T-cell (primary cell): ENCODE data around the gene LHFPL2. TPM values are rescaled to one million over a fixed set of nuclear protein-coding genes. Genes with fewer than 3 reads are reported as not detected.

ENCODE experiments used
- ATAC-seq, 4 experiments: fragments of 200-7000 bp in 3 of 4; fragments of 150-1000 bp in 1 of 4; cut with Tn5 transposase; replicated peaks in 1 of 4; 1 replicate in 3 of 4; 2 replicates in 1 of 4; pipeline ENCODE4 v1.10.0; 2021; ENCODE audit warnings: moderate library complexity in 3 of 4, mild to moderate bottlenecking in 2 of 4, moderate number of reproducible peaks in 1 of 4
- CTCF ChIA-PET, 2 donors: fragments of 300-600 bp; sonication (Branson Sonifier 250); formaldehyde crosslinking; loops; one replicate each; lab custom pipeline; 2022; ENCODE audit warnings: antibody characterized with exemption in 2 of 2; lab: Charles Lee
- POLR2A ChIA-PET, 2 donors: fragments of 300-600 bp; sonication (Branson Sonifier 250); formaldehyde crosslinking; loops; one replicate each; lab custom pipeline; 2022; ENCODE audit warnings: antibody characterized with exemption in 2 of 2; lab: Charles Lee
- DNase-seq, 35 experiments: peaks; one replicate each; pipeline versions ENCODE4 v3.0.0 to v3.0.0-alpha.2; 2013 to 2023
- H3K27ac ChIP-seq: one replicate; pipeline ENCODE4 v1.5.1; 2013; ENCODE audit warnings: low read length
- H3K27me3 ChIP-seq, 2 experiments: replicated peaks in 1 of 2; 1 replicate in 1 of 2; 2 replicates in 1 of 2; pipeline versions ENCODE4 v1.6.1 to v1.7.0; 2013; ENCODE audit warnings: low read length in 1 of 2, mixed read lengths in 1 of 2; ENCODE audit not compliant: control insufficient read depth in 2 of 2, insufficient read depth in 2 of 2; ENCODE audit errors: extremely low read depth in 1 of 2
- H3K36me3 ChIP-seq, 2 donors: 1 replicate in 1 of 2; 2 replicates in 1 of 2; pipeline versions ENCODE4 v1.6.1 to v1.7.0; 2013; ENCODE audit warnings: low read length in 1 of 2; ENCODE audit not compliant: control insufficient read depth in 2 of 2, insufficient read depth in 1 of 2; ENCODE audit errors: extremely low read depth in 1 of 2
- H3K4me1 ChIP-seq, 2 experiments: 1 replicate in 1 of 2; 2 replicates in 1 of 2; pipeline versions ENCODE4 v1.6.1 to v1.7.0; 2013; ENCODE audit warnings: low read length in 2 of 2, mixed read lengths in 1 of 2; ENCODE audit not compliant: insufficient read depth in 2 of 2, control insufficient read depth in 1 of 2; ENCODE audit errors: extremely low read depth in 1 of 2
- H3K4me3 ChIP-seq, 2 donors: 1 replicate in 1 of 2; 2 replicates in 1 of 2; pipeline versions ENCODE4 v1.5.1 to v1.7.0; 2013; ENCODE audit warnings: mild to moderate bottlenecking in 2 of 2, low read length in 1 of 2, moderate library complexity in 1 of 2; ENCODE audit not compliant: control insufficient read depth in 1 of 2; ENCODE audit errors: extremely low read depth in 1 of 2
- H3K9me3 ChIP-seq: 2 replicates; pipeline ENCODE4 v1.7.0; 2013
- H3K27ac Mint-ChIP-seq, 2 donors: one replicate each; pipeline ENCODE4 v1.8.0; 2020 to 2021; ENCODE audit warnings: mild to moderate bottlenecking in 2 of 2, mixed read lengths in 2 of 2
- H3K27me3 Mint-ChIP-seq, 2 donors: one replicate each; pipeline ENCODE4 v1.8.0; 2021 to 2022; ENCODE audit warnings: mixed read lengths in 2 of 2
- H3K36me3 Mint-ChIP-seq: one replicate; pipeline ENCODE4 v1.8.0; 2021; ENCODE audit warnings: mixed read lengths
- H3K4me1 Mint-ChIP-seq, 3 donors: one replicate each; pipeline ENCODE4 v1.8.0; 2020 to 2022; ENCODE audit warnings: mixed read lengths in 3 of 3, mild to moderate bottlenecking in 1 of 3
- H3K4me3 Mint-ChIP-seq, 3 donors: one replicate each; pipeline ENCODE4 v1.8.0; 2020 to 2022; ENCODE audit warnings: mild to moderate bottlenecking in 3 of 3, mixed read lengths in 3 of 3, moderate library complexity in 3 of 3
- H3K9me3 Mint-ChIP-seq, 3 donors: one replicate each; pipeline ENCODE4 v1.8.0; 2020 to 2022; ENCODE audit warnings: mixed read lengths in 3 of 3
- WGBS: methylation state at CpG from one replicate; pipeline ENCODE4 v1.1.5; 2013; ENCODE audit warnings: missing lambda C conversion rate; ENCODE audit not compliant: insufficient coverage; 5-methylcytosine and 5-hydroxymethylcytosine counted together
- total RNA-seq, 35 experiments: library from RNA in 6 of 35; stranded (reverse) in 6 of 35; fragments of 120-200 nt in 1 of 35; gene quantifications; one replicate each; pipeline versions ENCODE4 v1.2.1 to v1.2.4 and lab custom pipeline; 2013 to 2026

The LHFPL2 gene
- total RNA-seq, 5 donors from 2014 or later (not counting 1 experiment from before 2014, with no cell fraction given), result 0.19 to 1.9 (median 0.82) TPM

- ChIA-PET CTCF (no interaction called here), POLR2A (interaction anchor here in 1 of 2 donors (0.6 kb wide), 1 partner anchor 14 kb away, joined by 4 read pairs; no protein-coding TSS in a partner anchor)
- Histone ChIP-seq H3K36me3 (no peaks in the 10 kb centered on the region), H3K27ac (no peak overlapping the region), H3K9me3 (no peaks in the 10 kb centered on the region), H3K4me3 (no peak overlapping the region), H3K27me3 (peaks cover 0 to 2% of the 10 kb centered on the region in 2 experiments), H3K4me1 (no peaks in the 10 kb centered on the region)
- peaks cover 2 to 5% (median 3%) of the 10 kb centered on the region in 3 donors for H3K9me3 Mint-ChIP-seq
- no peak for DNase-seq
- no peaks in the 10 kb centered on the region for H3K36me3 Mint-ChIP-seq
- no peak for ATAC-seq
- no peak overlapping the region for H3K27ac Mint-ChIP-seq
- H3K4me3 Mint-ChIP-seq, result no peak overlapping the region
- H3K27me3 Mint-ChIP-seq, result peaks cover 0 to 15% of the 10 kb centered on the region in 2 donors
- no CpG with 5 or more reads among the region's 5 CpGs for WGBS
- no peaks in the 10 kb centered on the region for H3K4me1 Mint-ChIP-seq
These were observed 58.6 kb downstream of the LHFPL2 start for GRCh38 chr5:78589923-78590322.

GRCh38 chr5:78588507-78588906 is 60.1 kb downstream of the LHFPL2 start:
- ChIA-PET CTCF (no interaction called here), POLR2A (no interaction called here)
- Histone ChIP-seq H3K36me3 (no peaks in the 10 kb centered on the region), H3K27ac (no peak overlapping the region), H3K4me3 (no peak overlapping the region), H3K4me1 (no peaks in the 10 kb centered on the region), H3K27me3 (peaks cover 0 to 2% of the 10 kb centered on the region in 2 experiments), H3K9me3 (no peaks in the 10 kb centered on the region)
- H3K4me1 Mint-ChIP-seq, result no peaks in the 10 kb centered on the region
- H3K27ac Mint-ChIP-seq, result no peak overlapping the region
- peaks cover 2 to 5% (median 3%) of the 10 kb centered on the region in 3 donors for H3K9me3 Mint-ChIP-seq
- H3K36me3 Mint-ChIP-seq, result no peaks in the 10 kb centered on the region
- no peak for DNase-seq
- no peak for ATAC-seq
- H3K27me3 Mint-ChIP-seq, result peaks cover 0 to 15% of the 10 kb centered on the region in 2 donors
- no peak overlapping the region for H3K4me3 Mint-ChIP-seq

- Histone ChIP-seq H3K4me3 (no peak overlapping the region), H3K4me1 (no peaks in the 10 kb centered on the region), H3K9me3 (no peaks in the 10 kb centered on the region), H3K36me3 (no peaks in the 10 kb centered on the region), H3K27ac (no peak overlapping the region), H3K27me3 (peaks cover 0 to under 1% of the 10 kb centered on the region in 2 experiments)
- no peaks in the 10 kb centered on the region for H3K36me3 Mint-ChIP-seq
- ATAC-seq, result no peak
- CTCF ChIA-PET, result no interaction called here
- POLR2A ChIA-PET, result no interaction called here
- H3K9me3 Mint-ChIP-seq, result peaks cover 2 to 5% (median 3%) of the 10 kb centered on the region in 3 donors
- peaks cover 0 to 14% of the 10 kb centered on the region in 2 donors for H3K27me3 Mint-ChIP-seq
- no peak overlapping the region for H3K4me3 Mint-ChIP-seq
- no peaks in the 10 kb centered on the region for H3K4me1 Mint-ChIP-seq
- no peak for DNase-seq
- no peak overlapping the region for H3K27ac Mint-ChIP-seq
- 92% methylated on average over 2 of the region's 3 CpGs for WGBS
These were observed 60.7 kb downstream of the LHFPL2 start for GRCh38 chr5:78587775-78588291.

- Mint-ChIP-seq H3K27ac (no peak overlapping the region), H3K4me3 (no peak overlapping the region), H3K36me3 (no peaks in the 10 kb centered on the region), H3K4me1 (no peaks in the 10 kb centered on the region), H3K27me3 (peaks cover 0 to 11% of the 10 kb centered on the region in 2 donors), H3K9me3 (peaks cover 2 to 5% (median 3%) of the 10 kb centered on the region in 3 donors)
- Histone ChIP-seq H3K27me3 (no peaks in the 10 kb centered on the region), H3K4me1 (no peaks in the 10 kb centered on the region), H3K36me3 (no peaks in the 10 kb centered on the region), H3K27ac (no peak overlapping the region), H3K9me3 (no peaks in the 10 kb centered on the region), H3K4me3 (no peak overlapping the region)
- POLR2A ChIA-PET, result no interaction called here
- DNase-seq (no peak), ATAC-seq (no peak)
- CTCF ChIA-PET, result no interaction called here
- 83% methylated on average over 2 of the region's 4 CpGs for WGBS
These were observed 61.3 kb downstream of the LHFPL2 start for GRCh38 chr5:78587081-78587774.

- Histone ChIP-seq H3K4me3 (no peak overlapping the region), H3K4me1 (no peaks in the 10 kb centered on the region), H3K9me3 (no peaks in the 10 kb centered on the region), H3K36me3 (no peaks in the 10 kb centered on the region), H3K27me3 (no peaks in the 10 kb centered on the region), H3K27ac (no peak overlapping the region)
- no peaks in the 10 kb centered on the region for H3K4me1 Mint-ChIP-seq
- no peaks in the 10 kb centered on the region for H3K36me3 Mint-ChIP-seq
- H3K27me3 Mint-ChIP-seq, result peaks cover 0 to 5% of the 10 kb centered on the region in 2 donors
- no peak overlapping the region for H3K4me3 Mint-ChIP-seq
- peaks cover 2 to 5% (median 3%) of the 10 kb centered on the region in 3 donors for H3K9me3 Mint-ChIP-seq
- ChIA-PET POLR2A (no interaction called here), CTCF (no interaction called here)
- ATAC-seq (no peak), DNase-seq (no peak)
- 43% methylated on average over 5 of the region's 6 CpGs for WGBS
- no peak overlapping the region for H3K27ac Mint-ChIP-seq
These were observed 62.3 kb downstream of the LHFPL2 start for GRCh38 chr5:78586251-78586650.

- ATAC-seq (no peak), DNase-seq (no peak)
- H3K9me3 ChIP-seq, result no peaks in the 10 kb centered on the region
- ChIA-PET CTCF (no interaction called here), POLR2A (no interaction called here)
- no peaks in the 10 kb centered on the region for H3K4me1 ChIP-seq
- Mint-ChIP-seq H3K27me3 (no peaks in the 10 kb centered on the region), H3K4me3 (no peak overlapping the region), H3K9me3 (peaks cover 0 to 3% (median 0%) of the 10 kb centered on the region in 3 donors), H3K4me1 (peaks cover 0 to 3% (median 0%) of the 10 kb centered on the region in 3 donors), H3K36me3 (no peaks in the 10 kb centered on the region), H3K27ac (no peak overlapping the region)
- no peak overlapping the region for H3K4me3 ChIP-seq
- no peaks in the 10 kb centered on the region for H3K27me3 ChIP-seq
- H3K36me3 ChIP-seq, result no peaks in the 10 kb centered on the region
- no peak overlapping the region for H3K27ac ChIP-seq
These were observed 70.6 kb downstream of the LHFPL2 start for GRCh38 chr5:78578015-78578414.
